Fibroblast of skin of right biceps (primary cell): ENCODE data around the gene PTPRK.

Source experiments
- DNase-seq: peaks from one replicate; pipeline ENCODE4 v3.0.0-alpha.2; 2013

The PTPRK gene

GRCh38 chr6:128337619-128338018 is 182.8 kb downstream of the PTPRK start:
- DNase-seq = no peak

GRCh38 chr6:128336436-128337095 is 183.8 kb downstream of the PTPRK start:
- no peak for DNase-seq

GRCh38 chr6:128335963-128336362 is 184.4 kb downstream of the PTPRK start:
- no peak for DNase-seq

GRCh38 chr6:128333581-128334223 is 186.7 kb downstream of the PTPRK start:
- DNase-seq = no peak

GRCh38 chr6:128327890-128328289 is 192.5 kb downstream of the PTPRK start:
- peak; percentile 18 for DNase-seq

- no peak for DNase-seq
Observed at GRCh38 chr6:128323011-128323410, 197.4 kb downstream of the PTPRK start.

- no peak for DNase-seq
Observed at GRCh38 chr6:128319946-128320345, 200.5 kb downstream of the PTPRK start.

GRCh38 chr6:128319157-128319556 is 201.2 kb downstream of the PTPRK start:
- DNase-seq = no peak

GRCh38 chr6:128316258-128316929 is 204.0 kb downstream of the PTPRK start:
- no peak for DNase-seq

GRCh38 chr6:128314190-128314589 is 206.2 kb downstream of the PTPRK start:
- no peak for DNase-seq

GRCh38 chr6:128311944-128312570 is 208.3 kb downstream of the PTPRK start:
- DNase-seq = no peak

- DNase-seq = no peak
Observed at GRCh38 chr6:128310451-128310850, 209.9 kb downstream of the PTPRK start.

GRCh38 chr6:128307671-128308070 is 212.7 kb downstream of the PTPRK start:
- DNase-seq = no peak

- no peak for DNase-seq
Observed at GRCh38 chr6:128305976-128306375, 214.4 kb downstream of the PTPRK start.

GRCh38 chr6:128305228-128305627 is 215.2 kb downstream of the PTPRK start:
- no peak for DNase-seq

- no peak for DNase-seq
Observed at GRCh38 chr6:128303870-128304269, 216.5 kb downstream of the PTPRK start.

- DNase-seq = no peak
Observed at GRCh38 chr6:128302942-128303341, 217.5 kb downstream of the PTPRK start.

GRCh38 chr6:128295670-128296069 is 224.7 kb downstream of the PTPRK start:
- DNase-seq = no peak

- no peak for DNase-seq
Observed at GRCh38 chr6:128290221-128290620, 230.2 kb downstream of the PTPRK start.

- no peak for DNase-seq
Observed at GRCh38 chr6:128284128-128284527, 236.3 kb downstream of the PTPRK start.

- no peak for DNase-seq
Observed at GRCh38 chr6:128282961-128283360, 237.4 kb downstream of the PTPRK start.

- DNase-seq = no peak
Observed at GRCh38 chr6:128280960-128281359, 239.4 kb downstream of the PTPRK start.

GRCh38 chr6:128280066-128280465 is 240.3 kb downstream of the PTPRK start:
- no peak for DNase-seq

- no peak for DNase-seq
Observed at GRCh38 chr6:128278836-128279235, 241.6 kb downstream of the PTPRK start.
